GM21367 (cell line): ENCODE data around the gene OR6K6.

ENCODE experiments used
- ATAC-seq: cut with Tn5 transposase; IDR thresholded peaks from one replicate; pipeline ENCODE4 v1.9.1; 2021; ENCODE audit not compliant: unreplicated experiment

Gene OR6K6, protein sequence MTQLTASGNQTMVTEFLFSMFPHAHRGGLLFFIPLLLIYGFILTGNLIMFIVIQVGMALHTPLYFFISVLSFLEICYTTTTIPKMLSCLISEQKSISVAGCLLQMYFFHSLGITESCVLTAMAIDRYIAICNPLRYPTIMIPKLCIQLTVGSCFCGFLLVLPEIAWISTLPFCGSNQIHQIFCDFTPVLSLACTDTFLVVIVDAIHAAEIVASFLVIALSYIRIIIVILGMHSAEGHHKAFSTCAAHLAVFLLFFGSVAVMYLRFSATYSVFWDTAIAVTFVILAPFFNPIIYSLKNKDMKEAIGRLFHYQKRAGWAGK

DNA sequence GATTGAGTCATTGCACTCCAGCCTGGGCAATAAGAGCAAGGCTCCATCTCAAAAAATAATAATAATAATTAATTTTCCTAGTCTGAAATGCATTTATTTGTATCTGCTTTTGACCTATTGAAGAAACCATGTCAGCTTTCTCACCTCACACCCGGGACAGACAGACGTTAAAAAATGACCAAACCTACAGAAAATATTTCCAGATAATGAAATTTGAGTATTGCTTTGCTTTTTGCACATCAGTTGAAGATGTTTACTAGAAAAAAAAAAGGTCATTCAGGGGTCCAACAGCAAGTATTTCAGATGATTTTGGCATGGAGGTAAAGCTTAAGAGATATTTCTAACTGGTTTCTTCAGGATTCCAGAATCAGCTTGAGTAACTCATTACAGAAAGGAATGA lies at the start of gene OR6K6:
Gene OR6K6, plus strand, starts transcription at position 301 of the 400 bp plus-strand sequence. CDS start 168 bp downstream, outside the sequence.
- ATAC-seq = no peak

DNA sequence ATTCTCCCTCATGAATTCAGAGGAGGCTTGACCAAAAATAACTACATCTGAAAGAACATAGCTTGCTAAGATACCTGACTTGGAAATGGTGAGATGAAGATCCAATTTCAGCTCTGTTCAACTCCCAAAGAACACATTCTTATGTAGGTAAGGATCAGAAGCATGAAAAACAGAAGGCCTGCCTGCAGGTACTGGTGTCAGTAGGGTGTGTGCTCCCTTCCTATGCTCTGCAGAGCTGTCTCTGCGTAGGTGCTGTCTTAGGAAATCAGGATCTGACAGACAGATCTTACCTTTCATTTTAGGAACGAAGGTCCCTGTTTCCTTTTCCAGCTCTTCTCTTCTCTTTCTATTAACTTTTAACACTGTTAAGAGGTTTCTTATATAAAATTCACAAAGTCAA lies 48.4 kb upstream of the OR6K6 start:
- no peak for ATAC-seq

DNA sequence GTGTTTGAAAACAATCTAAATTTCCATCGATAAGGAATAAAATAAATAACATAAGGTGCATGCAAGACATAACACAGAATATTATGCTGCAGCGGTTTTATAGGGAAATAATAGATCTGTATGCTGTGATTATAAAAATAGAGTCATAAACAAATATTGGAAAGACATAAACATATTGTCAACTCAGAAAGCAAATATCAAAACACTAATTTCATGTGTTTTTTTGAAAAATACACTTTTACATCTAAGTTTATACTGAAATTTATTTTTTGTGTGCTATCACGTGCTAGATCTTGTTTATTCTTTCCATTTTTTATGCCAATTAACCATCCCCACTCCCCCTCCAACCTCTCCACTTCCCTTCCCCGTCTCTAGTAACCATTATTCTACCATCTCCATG lies 43.4 kb upstream of the OR6K6 start:
- ATAC-seq = no peak

DNA sequence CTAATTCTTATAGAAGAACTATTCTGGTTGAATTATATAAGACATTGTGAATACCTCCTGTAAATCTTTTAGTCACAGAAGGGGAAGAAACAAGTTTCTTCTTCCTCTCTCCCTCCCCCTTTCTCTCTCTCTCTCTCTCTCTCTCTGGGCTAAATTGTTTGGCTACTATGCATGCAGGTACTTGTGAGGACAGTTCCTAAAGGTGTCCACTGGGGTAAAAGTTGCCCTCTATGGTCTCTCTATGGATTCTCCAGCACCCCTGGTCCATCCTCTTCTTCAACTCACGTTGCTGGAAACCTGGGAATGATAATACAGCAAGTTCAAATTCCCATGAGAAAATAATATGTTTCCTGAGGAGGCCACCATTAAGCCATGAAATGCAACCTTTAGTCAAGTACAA lies 39.8 kb upstream of the OR6K6 start:
- ATAC-seq = no peak

DNA sequence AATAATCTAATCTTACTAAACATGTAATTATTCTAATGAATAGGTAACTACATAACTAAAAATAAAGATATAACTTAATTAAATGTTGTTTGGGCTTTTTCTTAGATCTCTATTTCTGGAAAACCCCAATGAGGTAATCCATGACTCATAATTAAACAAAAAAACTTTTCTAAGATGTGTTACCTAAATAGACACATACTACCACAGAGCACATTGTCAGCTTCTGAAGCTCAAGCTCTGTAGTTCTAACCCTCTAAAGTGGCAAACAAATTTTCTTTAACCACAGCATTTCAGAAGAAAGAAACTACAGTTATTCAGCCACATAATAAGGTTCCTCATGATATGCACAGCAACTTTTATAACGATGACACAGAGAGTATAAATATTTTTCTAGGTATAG lies 38.2 kb upstream of the OR6K6 start:
- ATAC-seq = no peak

DNA sequence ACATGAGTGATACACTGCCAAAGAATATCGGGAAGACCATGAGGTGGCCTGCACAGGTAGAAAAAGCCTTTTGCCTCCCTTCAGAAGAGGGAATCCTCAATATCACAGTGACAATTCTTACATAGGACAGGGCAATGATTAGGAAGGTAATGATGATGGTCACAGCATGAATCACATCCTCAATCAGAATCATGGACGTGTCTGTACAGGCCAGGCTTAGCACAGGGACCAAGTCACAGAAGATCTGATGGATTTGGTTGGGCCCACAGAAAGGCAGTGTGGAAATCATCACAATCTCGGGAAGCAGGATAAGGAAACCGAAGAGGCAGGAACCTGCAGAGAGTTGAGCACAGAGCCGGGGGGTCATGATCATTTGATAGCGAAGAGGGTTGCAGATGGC lies 37.2 kb upstream of the OR6K6 start:
- ATAC-seq = no peak

DNA sequence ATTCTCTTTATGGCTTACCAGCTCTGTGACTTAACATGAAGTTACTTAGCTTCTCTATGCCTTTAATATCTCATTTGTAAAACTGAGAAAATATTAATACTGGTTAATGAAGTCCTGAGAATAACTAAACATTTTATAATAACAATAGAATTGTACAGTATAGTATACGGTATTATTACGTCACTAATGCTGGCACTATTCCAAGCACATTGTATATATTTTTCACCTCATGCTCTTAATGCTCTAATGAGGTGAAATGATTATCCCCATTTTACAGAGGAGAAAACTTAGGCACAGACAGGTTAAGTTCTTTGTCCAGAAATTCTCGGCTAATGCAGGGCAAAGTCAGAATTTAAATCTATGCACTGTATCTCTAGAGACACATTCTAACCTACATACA lies 34.9 kb upstream of the OR6K6 start:
- ATAC-seq = no peak

DNA sequence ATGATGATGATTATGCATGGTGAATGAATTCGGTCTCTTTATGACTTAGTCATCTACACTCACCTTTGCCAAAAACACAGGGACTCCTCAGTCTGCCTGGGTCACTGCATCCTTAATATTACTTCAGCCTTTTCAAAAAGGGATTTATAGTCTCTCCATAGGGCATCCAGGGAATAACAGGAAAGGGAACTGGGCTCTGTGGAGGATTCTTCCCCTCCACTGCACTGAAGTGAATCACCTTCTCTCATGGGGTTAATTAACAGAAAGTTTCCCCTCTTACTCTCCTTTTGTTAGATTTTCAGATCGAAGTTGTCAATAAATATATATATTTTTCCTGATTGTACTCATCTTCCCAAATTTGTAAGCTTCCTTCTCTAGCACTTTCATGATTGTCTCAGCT lies 33.9 kb upstream of the OR6K6 start, which contains the start of gene OR6K3:
Gene OR6K3, minus strand, starts transcription at position 101 of the 400 bp plus-strand sequence. CDS start 2,605 bp downstream, outside the sequence.
- no peak for ATAC-seq

DNA sequence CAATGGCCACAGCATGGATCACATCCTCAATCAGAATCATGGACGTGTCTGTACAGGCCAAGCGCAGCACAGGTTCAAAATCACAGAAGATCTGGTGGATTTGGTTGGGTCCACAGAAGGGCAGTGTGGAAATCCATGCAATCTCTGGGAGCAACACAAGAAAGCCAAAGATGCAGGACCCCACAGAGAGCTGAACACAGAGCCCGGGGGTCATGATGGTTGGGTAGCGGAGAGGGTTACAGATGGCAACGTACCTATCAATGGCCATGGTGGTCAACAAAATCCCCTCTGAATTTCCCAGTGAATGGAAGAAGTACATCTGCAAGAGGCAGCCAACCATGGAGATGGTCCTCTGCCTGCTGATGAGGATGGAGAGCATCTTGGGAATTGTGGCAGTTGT lies 30.1 kb upstream of the OR6K6 start:
- no peak for ATAC-seq

DNA sequence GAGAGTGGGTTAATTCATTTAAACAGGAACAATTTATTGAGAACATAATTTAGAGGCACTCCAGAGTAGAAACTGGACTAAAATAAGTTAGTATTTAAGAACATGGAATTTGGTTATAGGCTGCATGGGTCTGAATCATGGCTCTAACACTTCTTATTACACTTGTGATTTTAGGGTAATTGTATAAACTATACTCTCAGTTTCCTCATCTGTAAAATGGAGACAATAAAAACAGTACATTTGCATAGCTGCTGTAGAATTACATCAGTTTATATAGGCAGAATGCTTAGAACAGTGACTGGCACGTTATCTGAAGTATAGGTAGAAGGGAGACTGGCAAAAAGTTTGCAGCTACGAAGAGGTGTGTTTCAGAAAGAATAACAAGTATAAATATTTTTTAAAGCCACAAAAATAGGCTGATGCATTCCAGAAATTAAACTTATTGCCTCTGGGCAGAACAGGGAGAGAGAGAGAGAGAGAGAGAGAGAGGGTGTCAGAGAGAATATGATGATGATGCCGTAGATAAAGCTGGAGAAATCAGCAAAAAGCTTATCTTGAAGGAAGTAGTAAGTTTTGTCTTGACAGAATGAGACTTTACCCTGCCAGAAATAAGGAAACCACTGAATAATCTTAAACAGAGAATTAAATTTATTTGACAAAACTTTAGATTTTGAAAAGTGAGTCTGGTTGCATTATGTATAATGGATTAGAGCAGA lies 25.9 kb upstream of the OR6K6 start:
- no peak for ATAC-seq

DNA sequence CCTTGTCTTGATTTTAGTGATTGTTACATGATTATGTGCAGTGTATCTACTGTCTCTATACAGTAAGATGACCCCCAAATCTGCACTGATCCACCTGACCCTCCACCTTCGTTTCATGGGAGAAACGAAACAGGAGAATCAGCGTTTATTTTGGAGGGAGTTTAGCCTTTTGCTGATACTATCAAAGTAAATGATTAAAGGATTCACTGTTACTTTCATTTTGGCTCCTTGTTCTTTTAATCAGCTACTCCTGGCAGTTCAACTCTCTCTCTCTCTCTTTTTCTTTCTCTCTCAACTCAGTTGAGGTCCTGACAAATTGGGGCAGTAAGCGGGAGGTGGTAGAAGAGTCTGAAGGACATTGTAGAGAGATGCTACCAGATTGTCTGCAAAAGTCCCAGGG lies 24.1 kb upstream of the OR6K6 start:
- no peak for ATAC-seq

DNA sequence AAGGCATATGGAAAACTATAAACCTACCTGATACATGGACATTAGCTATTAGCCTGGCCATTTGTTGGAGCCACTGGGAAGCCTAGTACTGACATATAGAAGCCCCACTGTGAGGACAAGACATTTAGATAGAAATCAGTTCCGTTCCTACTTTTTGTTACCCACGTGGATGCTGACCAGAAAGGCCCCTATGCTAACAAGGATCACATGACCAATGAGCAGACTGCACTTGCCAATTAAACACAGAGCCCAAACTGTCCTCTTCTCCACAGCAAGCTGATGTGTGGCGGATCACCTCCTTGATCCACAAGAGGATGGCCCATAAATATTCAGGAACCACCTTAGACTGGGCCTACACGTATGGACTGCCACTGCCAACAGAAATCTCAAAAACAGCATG lies 22.8 kb upstream of the OR6K6 start:
- no peak for ATAC-seq

DNA sequence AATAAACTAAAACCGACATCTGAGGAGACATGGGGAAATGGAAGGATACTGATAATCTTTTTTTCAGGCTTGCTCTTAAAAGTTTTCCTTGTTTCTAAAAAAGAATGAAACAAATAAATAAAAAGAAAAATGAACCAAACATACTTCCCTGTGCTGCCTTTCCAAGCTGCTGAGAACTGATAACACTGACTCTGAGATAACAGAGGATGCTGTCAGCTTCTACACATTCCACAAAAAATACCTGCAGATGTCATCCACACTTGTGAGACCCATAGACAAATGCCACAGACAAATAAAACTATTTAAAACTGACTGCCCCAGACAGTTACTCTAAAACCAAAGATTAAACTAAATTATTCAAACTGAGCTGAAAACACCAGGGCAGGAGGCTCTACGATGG lies 22.0 kb upstream of the OR6K6 start:
- no peak for ATAC-seq

DNA sequence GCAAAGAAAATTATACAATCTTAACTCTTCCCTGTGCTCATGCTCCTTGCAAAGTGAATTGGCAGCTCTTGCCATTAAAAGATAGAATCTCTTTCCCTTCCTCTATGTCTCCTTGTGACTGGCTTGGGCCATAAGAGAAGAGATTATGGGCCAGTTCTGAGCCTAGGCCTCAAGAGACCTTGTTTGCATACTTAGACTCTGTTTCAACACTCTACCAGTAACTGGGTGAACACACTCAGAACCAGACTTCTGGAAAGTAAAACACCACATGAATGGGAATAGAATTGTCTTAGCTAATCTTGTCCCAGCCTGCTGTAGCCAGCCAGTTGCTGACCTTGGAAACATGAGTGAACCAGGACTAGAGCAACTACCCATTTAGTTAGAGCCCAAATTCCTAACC lies 18.7 kb upstream of the OR6K6 start:
- no peak for ATAC-seq

DNA sequence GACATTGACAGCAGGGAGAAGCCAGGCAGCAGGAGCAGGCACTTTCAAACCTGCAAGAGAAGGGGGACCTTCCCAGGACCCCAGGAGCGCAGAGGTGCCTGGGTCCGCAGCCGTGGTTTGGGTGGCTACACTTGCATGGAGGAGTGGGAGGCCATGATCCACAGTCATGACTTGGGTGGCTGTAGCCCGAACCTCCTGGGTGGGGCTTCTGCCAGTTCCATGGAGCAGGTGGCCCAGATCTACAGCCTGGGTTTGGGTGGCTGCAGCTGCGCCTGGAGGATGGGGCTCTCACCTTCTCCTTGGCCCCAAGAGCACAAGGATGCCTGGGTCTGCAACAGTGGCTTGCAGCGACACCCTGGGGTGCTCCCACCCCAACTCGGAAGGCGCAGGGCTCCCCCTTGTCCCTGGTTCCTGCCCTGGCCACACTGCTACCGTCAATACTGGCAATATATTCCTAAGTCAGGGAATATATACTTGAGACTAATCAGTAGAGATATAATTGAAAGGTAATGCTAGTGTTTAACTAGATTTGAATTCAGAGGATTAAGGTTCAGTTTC lies 2.3 kb upstream of the OR6K6 start:
- ATAC-seq = no peak

DNA sequence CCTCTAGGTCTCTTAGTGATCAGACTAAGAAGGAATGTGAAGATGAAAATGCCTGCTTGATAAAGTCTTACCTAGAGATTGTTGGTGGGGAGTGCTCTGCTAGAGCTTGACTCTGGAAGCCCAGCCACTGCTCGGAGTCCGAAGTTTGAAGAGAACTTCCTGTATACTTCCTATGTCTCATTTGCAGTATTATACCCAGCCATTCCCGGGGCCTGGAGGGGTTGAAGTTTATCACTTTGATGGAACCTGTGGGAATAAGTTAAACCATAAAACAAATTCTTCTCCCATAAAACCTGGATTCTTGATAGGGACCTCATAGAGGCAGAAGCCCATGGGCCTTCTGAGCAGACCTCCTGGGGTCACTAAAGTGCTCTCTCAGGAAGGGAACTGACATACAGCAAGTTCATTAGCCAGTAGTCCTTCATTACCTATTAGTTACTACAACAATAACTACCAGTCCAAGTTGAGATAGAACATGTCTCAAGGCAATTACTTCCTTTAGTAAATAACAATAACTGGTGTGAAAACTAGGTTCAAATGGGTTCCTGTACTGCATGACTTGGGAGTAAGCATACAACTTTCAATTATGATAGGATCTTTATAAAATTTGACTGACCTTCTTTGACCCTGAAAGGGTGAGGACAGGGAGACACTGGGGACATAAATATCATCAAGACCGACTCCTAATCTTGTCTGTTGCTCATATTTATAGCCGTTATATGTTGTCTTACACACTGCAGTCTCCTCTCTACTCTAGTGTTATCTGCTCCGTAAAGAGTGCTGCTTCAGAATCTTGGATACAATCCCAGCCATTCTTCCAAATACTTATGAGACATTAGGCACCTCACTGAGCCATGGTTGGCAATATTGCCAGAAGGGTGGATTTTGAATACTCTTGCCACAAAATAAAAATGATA lies 17.7 kb downstream of the OR6K6 start, which contains the start of gene OR6N1:
Gene OR6N1, minus strand, starts transcription at position 246 of the 917 bp plus-strand sequence. CDS start 5,513 bp downstream, outside the sequence.
- no peak for ATAC-seq

DNA sequence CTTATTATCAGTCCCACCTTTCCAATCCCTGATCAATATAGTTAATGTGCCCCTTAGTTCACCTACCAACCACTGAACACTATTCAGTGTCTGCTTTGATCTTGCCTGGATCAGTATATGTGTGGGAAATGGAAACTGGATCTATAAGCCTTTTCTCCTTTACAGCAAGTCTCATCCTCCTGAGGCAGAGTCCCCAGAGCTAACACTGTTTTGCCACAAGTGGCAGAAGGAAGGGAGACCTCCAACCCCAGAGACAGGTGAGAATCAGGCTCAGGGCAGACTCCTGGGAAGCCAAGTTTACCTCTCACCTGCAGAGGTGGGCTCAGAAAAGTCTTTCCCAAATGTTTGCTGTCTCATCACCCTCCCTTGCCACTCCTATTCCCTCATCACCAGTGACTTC lies 26.6 kb downstream of the OR6K6 start, which contains the start of gene OR6N2:
Gene OR6N2, minus strand, starts transcription at position 101 of the 400 bp plus-strand sequence. CDS start 3,569 bp downstream, outside the sequence.
- no peak for ATAC-seq

DNA sequence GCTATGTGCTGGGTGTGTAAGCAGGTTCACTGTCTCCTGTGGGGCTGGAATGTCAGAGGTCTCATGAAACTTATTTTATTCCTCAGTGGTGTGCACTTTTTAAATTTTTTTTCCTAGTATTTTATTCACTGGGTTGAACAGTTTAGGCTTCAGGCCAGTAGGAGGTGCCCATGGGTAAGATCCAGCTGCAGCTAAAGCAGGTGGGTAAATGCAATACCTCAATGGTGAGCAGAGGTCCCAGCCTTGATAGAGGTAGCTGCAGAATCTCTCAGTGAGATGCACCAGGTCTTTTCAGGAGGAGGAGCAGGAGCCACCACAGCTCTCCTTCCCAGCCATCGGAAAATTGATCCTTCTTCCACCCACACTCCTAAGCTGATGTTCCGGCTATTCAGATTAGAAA lies 39.1 kb downstream of the OR6K6 start:
- peak; percentile 53 for ATAC-seq

DNA sequence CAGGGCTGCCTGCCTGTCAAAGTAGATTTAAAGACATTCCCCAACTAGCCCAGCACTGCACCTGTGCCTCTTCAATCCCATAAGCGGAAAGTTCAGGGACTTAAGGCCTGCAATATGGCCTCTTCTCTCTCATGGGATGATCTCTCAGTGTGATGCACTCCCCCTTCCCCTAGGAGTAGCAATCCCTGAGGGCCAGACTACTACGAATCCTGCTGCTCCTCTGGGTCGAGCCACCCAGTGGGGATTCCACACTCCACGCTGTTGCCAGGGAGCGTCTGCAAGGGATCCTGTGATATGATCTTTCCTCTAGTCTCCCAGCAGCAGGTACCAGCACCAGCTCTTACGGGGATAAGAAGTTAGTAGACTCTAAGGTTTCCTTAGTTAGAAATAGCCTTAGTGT lies 39.7 kb downstream of the OR6K6 start:
- ATAC-seq = no peak

DNA sequence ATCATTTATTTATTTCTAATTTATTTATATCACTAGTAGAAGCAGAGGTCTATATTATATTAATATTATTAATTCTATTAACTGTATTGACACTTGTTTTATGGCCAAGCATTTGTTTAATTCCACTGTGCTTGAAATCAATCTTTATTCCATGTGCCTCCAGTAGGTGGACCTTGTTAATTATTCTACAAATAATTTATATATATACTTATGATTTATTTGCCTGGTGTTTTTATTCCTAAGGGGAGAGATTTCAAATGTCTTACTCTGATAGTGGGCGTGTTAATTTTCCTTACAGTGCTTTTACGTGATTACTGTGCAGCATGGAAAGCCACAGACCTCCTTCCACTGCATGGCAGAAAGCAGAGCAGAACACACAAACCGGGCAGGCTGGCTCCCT lies 44.0 kb downstream of the OR6K6 start:
- ATAC-seq = no peak

DNA sequence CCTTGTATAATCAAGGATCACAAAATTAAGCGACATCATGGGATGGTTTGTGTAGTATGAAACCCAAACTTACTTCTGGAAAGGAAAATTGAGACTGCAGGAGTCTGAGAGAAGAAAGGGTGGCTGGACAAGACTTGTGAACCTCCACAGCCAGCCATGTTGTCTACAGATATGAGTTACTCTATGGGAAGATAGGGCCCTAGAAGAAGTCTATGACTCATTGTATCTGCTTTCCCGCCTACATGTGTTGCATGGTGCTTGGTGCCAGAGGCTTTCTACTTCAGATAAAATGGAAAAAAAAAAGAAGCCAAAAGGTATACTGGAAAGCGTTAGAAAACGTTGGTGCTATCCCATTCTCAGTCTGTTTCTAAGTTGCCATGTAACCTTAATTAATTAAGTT lies 45.2 kb downstream of the OR6K6 start:
- ATAC-seq = no peak
